Cortex of kidney (tissue), 1 donor: ENCODE measurements around the gene CATSPERD.
"Not testable (repeated sequence)": the region's sequence is repeated elsewhere in the genome, so short reads cannot be mapped to it uniquely, and the experiment has no call there.

Source experiments
- DNase-seq: peaks from one replicate; lab custom pipeline; 2025; lab: John Stamatoyannopoulos, UW

The CATSPERD gene

DNA sequence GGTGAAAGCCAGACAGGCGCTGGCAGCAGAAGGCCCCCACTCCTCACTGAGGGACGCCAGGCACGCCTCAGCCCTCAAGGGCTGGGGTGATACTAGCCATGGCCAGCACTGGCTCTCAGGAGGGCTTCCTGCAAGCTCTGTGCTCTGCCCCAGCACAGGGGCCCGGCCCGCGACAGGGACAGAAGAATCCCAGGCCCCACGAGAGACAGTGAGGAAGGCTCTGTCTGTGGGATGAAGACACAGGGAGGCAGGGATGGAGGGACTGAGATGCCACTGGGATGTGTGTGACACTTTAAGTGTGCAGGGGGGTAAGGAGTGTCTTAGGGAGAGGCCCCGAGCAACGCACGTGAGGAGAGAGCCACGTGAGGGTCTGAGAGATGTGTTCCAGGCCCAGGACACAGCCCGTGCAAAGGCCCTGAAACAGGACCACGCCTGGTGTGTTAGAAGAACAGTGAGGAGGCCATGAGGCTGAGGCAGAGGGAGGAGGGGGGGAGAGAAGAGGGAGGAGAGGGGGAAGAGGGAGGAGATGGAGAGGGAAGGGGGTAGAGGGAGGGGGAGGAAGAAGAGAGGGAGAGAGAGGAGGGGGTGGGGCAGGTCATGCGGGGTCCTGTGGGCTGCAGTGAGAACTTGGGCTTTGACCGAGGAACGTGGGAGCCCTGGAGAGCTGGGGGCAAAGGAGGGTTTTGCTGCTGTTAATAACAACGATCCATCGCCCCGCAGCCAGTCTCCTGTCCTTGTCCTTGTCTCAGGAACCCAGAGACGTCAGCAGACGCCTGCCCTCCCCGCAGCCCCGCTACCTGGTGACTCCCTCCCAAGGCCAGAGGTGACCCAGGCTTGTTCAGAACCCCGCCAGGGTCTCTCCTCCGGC is 23.2 kb upstream of the CATSPERD start:
- no peak for DNase-seq

- no peak for DNase-seq
These were observed 22.4 kb upstream of the CATSPERD start for GRCh38 chr19:5697890-5698634.

GRCh38 chr19:5698635-5699422 is 21.6 kb upstream of the CATSPERD start:
- DNase-seq = no peak

DNA sequence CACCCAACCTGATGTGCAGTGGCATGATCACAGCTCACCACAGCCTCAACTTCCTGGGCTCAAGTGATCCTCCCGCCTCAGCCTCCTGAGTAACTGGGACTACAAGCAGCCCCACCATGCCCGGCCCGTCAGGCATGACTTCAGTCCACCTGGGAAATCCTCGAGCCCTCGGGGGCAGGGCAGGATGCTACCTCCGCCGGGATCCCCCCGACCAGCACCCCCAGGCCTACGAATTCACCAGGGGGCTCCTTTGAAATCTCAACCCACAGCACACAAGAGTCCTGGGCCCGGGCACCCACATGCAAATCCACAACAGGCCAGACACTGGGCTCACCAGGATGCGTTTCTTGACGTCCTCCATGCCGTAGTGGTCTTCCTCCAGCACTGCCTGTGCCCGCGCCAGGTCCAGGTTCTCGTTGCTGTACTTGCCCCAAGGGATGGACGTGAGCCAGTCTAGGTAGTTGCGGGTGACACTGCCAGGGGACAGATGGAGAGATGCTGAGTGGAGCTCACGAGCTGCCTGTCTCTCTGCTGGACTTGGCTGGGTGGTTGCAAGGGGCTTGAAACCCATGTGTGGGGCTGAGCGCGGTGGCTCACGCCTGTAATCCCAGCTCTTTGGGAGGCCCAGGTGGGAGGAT is 19.9 kb upstream of the CATSPERD start:
- DNase-seq = no peak

DNA sequence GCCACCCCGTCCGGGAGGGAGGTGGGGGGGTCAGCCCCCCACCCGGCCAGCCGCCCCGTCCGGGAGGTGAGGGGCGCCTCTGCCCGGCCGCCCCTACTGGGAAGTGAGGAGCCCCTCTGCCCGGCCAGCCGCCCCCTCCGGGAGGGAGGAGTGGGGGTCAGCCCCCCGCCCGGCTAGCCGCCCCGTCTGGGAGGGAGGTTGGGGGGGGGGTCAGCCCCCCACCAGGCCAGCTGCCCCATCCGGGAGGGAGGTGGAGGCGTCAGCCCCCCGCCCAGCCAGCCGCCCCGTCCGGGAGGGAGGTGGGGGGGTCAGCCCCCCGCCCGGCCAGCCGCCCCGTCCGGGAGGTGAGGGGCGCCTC is 18.4 kb upstream of the CATSPERD start:
- not testable (repeated sequence) for DNase-seq

DNA sequence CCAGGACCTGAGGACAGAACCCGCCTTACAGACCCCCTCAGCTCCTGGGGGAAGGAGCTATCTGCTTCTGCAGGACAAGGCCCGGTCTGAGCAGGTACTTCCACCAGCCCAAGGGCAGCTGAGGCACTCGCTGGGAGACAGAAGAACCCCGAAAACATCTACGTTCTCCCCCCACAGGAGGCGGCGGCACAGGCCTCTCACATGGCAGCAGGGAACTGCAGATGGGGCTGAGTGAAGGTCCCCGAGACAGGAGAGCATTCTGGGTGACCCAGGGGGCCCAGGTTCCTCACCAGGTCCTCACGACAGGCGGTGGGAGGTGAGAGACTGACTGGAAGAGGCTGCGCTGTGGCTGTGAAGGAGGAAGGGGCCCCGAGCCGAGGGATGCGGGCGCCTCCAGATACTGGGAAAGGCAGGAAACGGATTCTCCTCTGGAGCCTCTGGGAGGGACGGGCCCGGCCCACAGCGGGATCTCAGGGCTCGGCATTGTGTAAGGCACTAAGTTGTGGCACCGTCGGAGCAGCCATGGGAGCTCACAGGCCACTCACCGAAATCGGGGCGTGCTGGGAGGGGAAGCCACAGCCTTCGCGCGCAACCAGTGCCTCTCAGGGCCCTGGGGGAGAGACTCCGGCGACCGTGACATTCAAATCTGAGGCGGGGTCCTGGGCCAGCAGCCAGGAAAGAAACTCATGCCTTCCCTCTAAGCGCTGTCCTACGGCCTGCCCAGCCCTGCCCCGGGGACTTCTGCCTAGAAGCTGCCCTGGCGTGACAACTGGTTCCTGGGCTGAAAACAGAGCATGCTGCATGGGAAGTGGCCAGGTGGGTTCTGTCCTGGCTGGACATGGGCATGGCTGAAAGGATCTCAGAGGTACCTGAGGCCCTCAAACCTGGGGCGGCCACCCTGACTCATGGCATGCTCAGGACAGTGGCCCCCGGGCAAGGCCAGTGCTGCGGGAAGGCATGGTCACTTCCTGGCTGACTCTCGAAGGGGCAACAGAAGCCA is 16.3 kb upstream of the CATSPERD start:
- no peak for DNase-seq

DNA sequence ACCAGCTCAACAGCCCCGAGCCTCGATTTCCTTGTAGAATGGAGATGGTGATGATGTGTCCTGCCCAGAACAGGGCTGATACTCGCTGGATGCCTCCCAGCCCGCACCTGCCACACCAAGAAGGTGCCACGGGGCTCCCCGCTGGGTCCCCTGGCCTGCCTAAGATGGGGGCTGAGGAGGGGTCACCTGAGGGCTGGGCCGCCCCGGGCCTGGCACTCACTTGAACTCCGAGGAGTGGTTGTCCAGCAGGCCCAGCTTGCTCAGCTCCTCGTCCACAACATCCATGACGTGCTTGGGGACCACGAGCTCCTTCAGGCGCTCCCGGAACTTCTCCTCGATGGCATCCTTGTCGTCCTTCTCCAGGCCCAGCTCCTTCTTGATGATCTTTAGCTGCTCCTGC is 14.9 kb upstream of the CATSPERD start:
- DNase-seq = no peak

GRCh38 chr19:5706876-5707573 is 13.4 kb upstream of the CATSPERD start:
- no peak for DNase-seq

- DNase-seq = no peak
These were observed 12.6 kb upstream of the CATSPERD start for GRCh38 chr19:5707576-5708575.

DNA sequence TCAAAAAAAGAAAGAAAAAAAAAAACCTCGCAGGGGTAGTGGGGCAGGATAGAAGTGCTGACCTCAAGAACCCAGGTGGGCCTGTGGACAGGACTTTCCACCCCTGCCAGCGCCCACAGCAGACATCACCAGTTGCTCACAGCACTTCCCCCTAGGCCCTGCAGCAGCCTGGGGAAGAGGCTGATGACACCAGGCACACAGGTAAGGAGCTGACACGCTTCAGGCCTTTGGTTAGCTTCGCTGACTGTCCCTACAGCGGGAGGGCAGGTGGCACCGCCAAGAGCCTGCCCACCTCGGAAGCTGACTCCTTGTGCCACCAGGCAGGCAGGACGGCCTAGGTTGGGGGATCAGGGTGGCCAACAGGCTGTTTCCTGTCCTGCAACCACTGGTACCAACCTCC is 9.4 kb upstream of the CATSPERD start:
- no peak for DNase-seq

DNA sequence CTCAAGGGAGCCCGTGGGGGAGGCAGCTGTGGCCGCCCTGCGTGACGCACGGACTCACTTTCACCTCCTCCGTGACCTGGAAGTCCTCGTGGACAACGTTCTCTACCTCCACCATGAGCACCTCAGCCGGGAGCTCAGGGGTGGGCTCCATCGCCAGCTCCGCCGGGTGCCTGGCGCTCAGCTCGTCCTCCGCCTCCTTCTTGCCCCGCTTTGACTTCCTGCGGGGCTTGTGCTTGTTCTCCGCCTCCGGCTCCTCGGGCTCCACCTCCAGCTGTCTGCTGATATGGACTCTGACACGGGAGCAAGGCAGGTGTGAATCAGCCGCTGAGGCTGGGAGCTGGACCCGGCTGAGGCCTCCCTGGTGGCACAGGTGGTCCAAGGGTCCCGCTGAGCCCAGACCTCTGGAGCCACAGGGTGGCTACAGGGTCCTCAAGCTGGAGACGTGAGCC is 8.7 kb upstream of the CATSPERD start:
- no peak for DNase-seq

DNA sequence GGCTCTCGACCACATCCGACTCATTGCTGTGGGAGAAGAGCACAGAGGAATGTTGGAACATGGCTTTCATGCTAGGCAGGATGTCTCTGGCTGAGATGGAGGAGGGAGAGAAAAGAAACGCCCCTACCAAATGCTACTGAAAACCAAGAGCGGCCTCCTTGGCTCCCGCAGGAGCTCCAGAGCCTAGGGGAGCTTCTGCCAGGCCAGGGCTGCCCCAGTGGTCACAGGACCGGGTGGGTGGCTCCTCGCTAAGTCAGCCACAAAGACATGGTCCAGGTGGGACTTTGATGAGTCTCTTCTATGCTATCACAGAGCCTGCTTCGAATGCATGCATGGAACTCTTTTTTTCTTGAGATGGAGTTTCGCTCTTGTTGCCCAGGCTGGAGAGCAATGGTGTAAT is 7.2 kb upstream of the CATSPERD start:
- no peak for DNase-seq

DNA sequence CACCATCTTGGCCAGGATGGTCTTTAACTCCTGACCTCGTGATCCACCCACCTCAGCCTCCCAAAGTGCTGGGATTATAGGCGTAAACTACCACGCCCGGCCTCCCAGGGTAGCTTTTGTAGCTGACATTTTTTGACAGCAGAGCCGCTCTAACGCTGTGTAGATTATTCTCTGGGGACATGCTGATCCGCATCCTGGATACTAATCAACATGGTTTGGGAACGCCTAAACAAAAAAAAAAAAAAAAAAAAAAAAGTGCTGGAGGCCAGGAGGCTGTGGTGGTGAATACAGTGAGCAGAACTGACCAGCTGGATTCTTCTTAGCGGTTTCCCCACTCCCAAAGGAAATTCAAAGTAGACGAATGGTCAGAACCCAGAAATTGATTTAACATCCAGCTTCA is 5.6 kb upstream of the CATSPERD start:
- DNase-seq = no peak

- DNase-seq = no peak
These were observed 3.1 kb upstream of the CATSPERD start for GRCh38 chr19:5717215-5717935.

DNA sequence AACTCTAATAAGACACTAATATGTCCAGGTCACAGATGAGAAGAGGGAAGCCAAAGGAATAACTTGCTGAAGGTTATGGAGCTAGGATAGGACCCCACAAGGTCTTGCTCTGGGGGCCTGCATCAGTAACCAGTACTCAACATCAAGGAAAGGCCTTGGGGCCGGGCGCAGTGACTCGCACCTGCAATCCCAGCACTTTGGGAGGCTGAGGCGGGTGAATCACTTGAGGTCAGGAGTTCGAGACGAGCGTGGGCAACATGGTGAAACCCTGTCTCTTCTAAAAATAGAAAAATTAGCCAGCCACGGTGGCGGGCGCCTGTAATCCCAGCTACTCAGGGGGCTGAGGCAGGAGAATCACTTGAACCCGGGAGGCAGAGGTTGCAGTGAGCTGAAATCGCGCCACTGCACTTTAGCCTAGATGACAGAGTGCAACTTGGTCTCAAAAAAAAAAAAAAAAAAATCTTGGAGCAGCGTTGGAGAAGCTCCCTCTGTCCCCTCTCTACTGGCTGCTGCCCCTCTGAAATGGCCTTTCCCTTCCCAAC is 2.3 kb upstream of the CATSPERD start:
- DNase-seq = no peak

DNA sequence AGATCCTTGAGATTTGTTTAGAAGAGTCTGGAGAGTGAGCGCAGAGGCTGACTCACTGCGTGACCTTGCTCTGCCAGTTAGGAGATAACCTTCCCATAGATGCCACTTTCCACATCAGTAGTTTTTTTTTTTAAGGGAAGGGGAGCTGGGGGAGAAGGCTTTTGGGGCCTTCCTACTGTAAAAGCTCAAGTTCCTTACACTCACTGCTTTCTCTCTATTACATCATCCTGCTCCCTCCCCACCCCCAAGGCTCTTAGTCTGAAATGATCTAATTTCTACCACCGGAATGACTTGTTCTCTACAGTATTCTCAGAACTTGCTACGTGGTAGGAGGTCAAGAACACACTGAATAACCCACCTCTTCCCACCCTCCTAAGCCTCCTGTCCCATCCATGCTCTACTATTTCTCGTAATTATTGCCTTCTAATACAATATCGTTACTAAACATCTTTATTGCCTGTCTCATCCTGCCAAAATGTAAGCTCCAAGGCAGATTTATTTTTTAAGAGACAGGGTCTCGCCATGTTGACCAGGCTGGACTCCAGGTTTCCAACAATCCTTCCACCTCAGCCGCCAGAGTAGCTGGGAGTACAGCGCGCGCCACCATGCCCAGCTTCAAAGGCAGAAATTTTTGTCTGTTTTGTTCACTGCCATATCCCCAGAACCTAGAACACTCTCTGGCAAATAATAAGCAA is 1.7 kb upstream of the CATSPERD start:
- no peak for DNase-seq

DNA sequence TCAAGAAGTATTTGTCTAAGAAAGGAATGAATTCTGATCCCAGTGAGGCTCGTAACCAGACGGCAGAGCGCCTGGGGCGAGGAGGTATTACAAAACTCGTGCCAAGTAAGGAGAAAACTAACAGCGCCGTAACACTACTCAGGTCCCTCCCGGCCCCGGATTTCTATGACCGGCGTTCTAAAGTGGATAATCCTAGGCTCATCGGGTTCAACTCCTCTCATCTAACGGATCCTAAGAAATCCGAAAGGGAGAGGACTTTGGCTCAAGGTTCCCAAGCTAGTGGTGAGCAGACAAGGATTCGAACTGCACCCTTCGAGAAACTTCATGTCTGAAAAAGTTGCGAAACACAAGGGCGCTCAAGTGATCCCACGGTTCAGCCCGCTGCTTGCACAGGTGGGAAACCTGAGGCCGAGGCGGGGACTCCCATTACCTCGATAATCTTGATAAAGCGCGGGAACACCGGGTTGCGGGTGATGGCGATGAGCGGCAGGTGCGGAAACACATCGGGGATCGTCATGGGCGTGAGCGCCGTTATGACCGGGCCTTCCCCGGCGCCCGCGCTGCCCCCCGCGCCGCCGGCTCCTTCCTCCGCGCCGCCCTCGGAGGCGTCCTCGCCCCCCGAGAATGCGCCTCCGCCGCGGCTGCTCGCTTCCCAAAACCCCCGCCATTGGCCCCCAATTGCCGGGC is 1.0 kb upstream of the CATSPERD start:
- DNase-seq = no peak
